ENCODE data around the gene MRPL58.
A peak's percentile ranks its signal among the peaks of the same experiment; 100 is the strongest.
"Not testable (repeated sequence)": the region's sequence is repeated elsewhere in the genome, so short reads cannot be mapped to it uniquely, and the experiment has no call there.

Gene MRPL58

GRCh38 chr17:75012346-75013091, at the start of gene MRPL58:
Gene MRPL58 (plus strand): TSS chr17:75012670. CDS start chr17:75012687, 17 bp downstream.
- peak; percentile 60 to 63 for DNase-seq (ENCODE audit: low read depth in 2 of 2)

- no peak for DNase-seq (ENCODE audit: low read depth in 2 of 2)
Observed at GRCh38 chr17:74963656-74964055, 48.8 kb upstream of the MRPL58 start.

GRCh38 chr17:74964246-74964761, 48.2 kb upstream of the MRPL58 start:
- DNase-seq (ENCODE audit: low read depth in 2 of 2) = no peak

GRCh38 chr17:74964988-74965622, 47.4 kb upstream of the MRPL58 start:
- DNase-seq (ENCODE audit: low read depth in 2 of 2) = no peak

- no peak for DNase-seq (ENCODE audit: low read depth in 2 of 2)
Observed at GRCh38 chr17:74968361-74968780, 44.1 kb upstream of the MRPL58 start.

- DNase-seq (ENCODE audit: low read depth in 2 of 2) = not testable (repeated sequence)
Observed at GRCh38 chr17:74969501-74969900, 43.0 kb upstream of the MRPL58 start.

GRCh38 chr17:74970395-74970794, 42.1 kb upstream of the MRPL58 start:
- no peak for DNase-seq (ENCODE audit: low read depth in 2 of 2)

- no peak for DNase-seq (ENCODE audit: low read depth in 2 of 2)
Observed at GRCh38 chr17:74971069-74971841, 41.2 kb upstream of the MRPL58 start.

- no peak for DNase-seq (ENCODE audit: low read depth in 2 of 2)
Observed at GRCh38 chr17:74971842-74972106, 40.7 kb upstream of the MRPL58 start.

GRCh38 chr17:74972107-74972972, 40.1 kb upstream of the MRPL58 start, which contains the start of gene HID1:
Gene HID1 (minus strand): TSS chr17:74972759. CDS start chr17:74972656, 103 bp downstream.
- peak; percentile 59 to 65 for DNase-seq (ENCODE audit: low read depth in 2 of 2)

- DNase-seq (ENCODE audit: low read depth in 2 of 2) = no peak
Observed at GRCh38 chr17:74972973-74973328, 39.5 kb upstream of the MRPL58 start.

- DNase-seq (ENCODE audit: low read depth in 2 of 2) = no peak
Observed at GRCh38 chr17:74975943-74976342, 36.5 kb upstream of the MRPL58 start.

- DNase-seq (ENCODE audit: low read depth in 2 of 2) = no peak
Observed at GRCh38 chr17:74977802-74978201, 34.7 kb upstream of the MRPL58 start.

- DNase-seq (ENCODE audit: low read depth in 2 of 2) = no peak
Observed at GRCh38 chr17:74978240-74978639, 34.2 kb upstream of the MRPL58 start.

- no peak for DNase-seq (ENCODE audit: low read depth in 2 of 2)
Observed at GRCh38 chr17:74979408-74980146, 32.9 kb upstream of the MRPL58 start.

- no peak for DNase-seq (ENCODE audit: low read depth in 2 of 2)
Observed at GRCh38 chr17:74981318-74981978, 31.0 kb upstream of the MRPL58 start.

GRCh38 chr17:74981979-74982662, 30.3 kb upstream of the MRPL58 start:
- peak; percentile 51 to 53 for DNase-seq (ENCODE audit: low read depth in 2 of 2)

- DNase-seq (ENCODE audit: low read depth in 2 of 2) = not testable (repeated sequence)
Observed at GRCh38 chr17:74982663-74983313, 29.7 kb upstream of the MRPL58 start.

- no peak for DNase-seq (ENCODE audit: low read depth in 2 of 2)
Observed at GRCh38 chr17:74986206-74986576, 26.3 kb upstream of the MRPL58 start.
